OCI-LY7 (cell line): Measurements from ENCODE around the gene ZNF462.

Source experiments
- CTCF ChIP-seq: fragments of 200-600 bp; sonication (generic); conservative IDR thresholded peaks from 2 replicates; pipeline ENCODE4 v1.5.1; 2014; ENCODE audit warnings: mild to moderate bottlenecking, antibody characterized with exemption, low read length, moderate library complexity, mixed read lengths
- EZH2phosphoT487 ChIP-seq: fragments of 200-600 bp; sonication (generic); IDR thresholded peaks from 2 replicates; pipeline ENCODE4 v1.6.1; 2018; ENCODE audit warnings: low read depth, borderline replicate concordance, mild to moderate bottlenecking, mixed run types, antibody characterized with exemption, low read length, moderate library complexity, mixed read lengths

GRCh38 chr9:106872641-106873040 lies 9.7 kb downstream of the ZNF462 start:
- TF ChIP-seq CTCF (no peak), EZH2phosphoT487 (no peak)
